HG03103 (cell line): ENCODE results near the gene UBE3C.
"Not testable (repeated sequence)": the region's sequence is repeated elsewhere in the genome, so short reads cannot be mapped to it uniquely, and the experiment has no call there.

Experiments
- ATAC-seq: cut with Tn5 transposase; IDR thresholded peaks from one replicate; pipeline ENCODE4 v1.9.1; 2021; ENCODE audit warnings: low read depth; ENCODE audit not compliant: unreplicated experiment

Gene UBE3C

GRCh38 chr7:157129907-157130460 lies 8.7 kb upstream of the UBE3C start:
- ATAC-seq, result no peak

GRCh38 chr7:157130849-157131248 lies 7.9 kb upstream of the UBE3C start:
- not testable (repeated sequence) for ATAC-seq

GRCh38 chr7:157132796-157133195 lies 5.9 kb upstream of the UBE3C start:
- no peak for ATAC-seq

GRCh38 chr7:157133304-157133703 lies 5.4 kb upstream of the UBE3C start:
- no peak for ATAC-seq

GRCh38 chr7:157136372-157136771 lies 2.4 kb upstream of the UBE3C start:
- no peak for ATAC-seq

- ATAC-seq, result no peak
These were observed 664 bp upstream of the UBE3C start for GRCh38 chr7:157138101-157138423.

- ATAC-seq, result peak; percentile 46
These were observed 534 bp downstream of the UBE3C start for GRCh38 chr7:157139111-157139809.

- no peak for ATAC-seq
These were observed 1.2 kb downstream of the UBE3C start for GRCh38 chr7:157139810-157140510.

GRCh38 chr7:157140511-157140905 lies 1.8 kb downstream of the UBE3C start:
- ATAC-seq, result no peak

- no peak for ATAC-seq
These were observed 2.9 kb downstream of the UBE3C start for GRCh38 chr7:157141525-157142060.

- no peak for ATAC-seq
These were observed 5.1 kb downstream of the UBE3C start for GRCh38 chr7:157143788-157144187.

GRCh38 chr7:157149317-157149716 lies 10.6 kb downstream of the UBE3C start:
- no peak for ATAC-seq

GRCh38 chr7:157150882-157151281 lies 12.2 kb downstream of the UBE3C start:
- ATAC-seq, result no peak

GRCh38 chr7:157151626-157152339 lies 13.1 kb downstream of the UBE3C start:
- no peak for ATAC-seq

GRCh38 chr7:157152391-157152937 lies 13.7 kb downstream of the UBE3C start:
- ATAC-seq, result no peak

GRCh38 chr7:157153260-157153659 lies 14.5 kb downstream of the UBE3C start:
- ATAC-seq, result no peak

GRCh38 chr7:157155959-157156358 lies 17.2 kb downstream of the UBE3C start:
- no peak for ATAC-seq

GRCh38 chr7:157158400-157158799 lies 19.7 kb downstream of the UBE3C start:
- ATAC-seq, result no peak

- not testable (repeated sequence) for ATAC-seq
These were observed 20.8 kb downstream of the UBE3C start for GRCh38 chr7:157159537-157159936.

GRCh38 chr7:157160433-157160832 lies 21.7 kb downstream of the UBE3C start:
- ATAC-seq, result no peak

GRCh38 chr7:157165987-157166386 lies 27.3 kb downstream of the UBE3C start:
- no peak for ATAC-seq
